ENCODE results near the gene PHB1. TPM values are rescaled to one million over a fixed set of nuclear protein-coding genes. Genes with fewer than 3 reads are reported as not detected.

PHB1 gene
- total and polyA plus RNA-seq, 2 donors: 56.5 to 159 TPM

DNA sequence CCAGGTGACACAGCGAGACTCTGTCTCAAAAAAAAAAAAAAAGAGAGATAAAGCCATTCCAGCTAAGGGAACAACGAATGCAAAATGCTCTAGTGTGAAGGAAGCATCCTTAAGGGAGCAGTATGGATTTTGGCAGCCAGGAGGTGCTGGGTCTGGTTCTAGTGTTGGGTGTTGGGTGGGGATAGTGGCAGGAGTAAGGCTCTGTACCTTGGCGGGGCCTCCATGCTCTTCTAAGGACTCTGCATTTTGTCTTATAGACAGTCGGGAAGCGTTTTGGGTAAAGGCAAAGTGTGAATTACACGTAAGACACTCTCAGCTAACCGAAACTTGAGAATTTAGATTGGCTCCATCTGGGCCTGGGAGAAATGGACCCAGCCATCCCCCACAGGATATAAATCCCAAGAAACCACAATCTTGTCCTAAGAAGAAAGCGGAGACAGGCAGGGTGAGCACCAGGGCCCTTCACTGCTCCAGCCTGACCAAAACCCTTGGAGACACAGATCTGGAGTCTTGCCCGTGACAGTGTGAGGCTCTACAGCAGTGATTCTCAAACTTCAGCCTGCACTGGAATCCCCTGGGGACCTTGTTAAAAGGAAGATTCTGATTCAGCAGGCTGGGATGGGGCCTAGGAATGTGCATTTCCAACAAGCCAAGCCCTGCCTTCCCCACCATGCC is 33.1 kb upstream of the PHB1 start:
- no peak overlapping the region for H3K4me3 ChIP-seq (ENCODE audit: low read depth, low read length)
- H3K4me1 ChIP-seq (ENCODE audit: insufficient read depth): no peaks in the 10 kb centered on the region
- 73% methylated on average over 9 of the region's 9 CpGs for WGBS
- no peak overlapping the region for H3K27ac ChIP-seq (ENCODE audit: low read depth)
- no peak for DNase-seq (ENCODE audit: extremely low spot score)
- H3K36me3 ChIP-seq (ENCODE audit: insufficient read depth): no peaks in the 10 kb centered on the region

DNA sequence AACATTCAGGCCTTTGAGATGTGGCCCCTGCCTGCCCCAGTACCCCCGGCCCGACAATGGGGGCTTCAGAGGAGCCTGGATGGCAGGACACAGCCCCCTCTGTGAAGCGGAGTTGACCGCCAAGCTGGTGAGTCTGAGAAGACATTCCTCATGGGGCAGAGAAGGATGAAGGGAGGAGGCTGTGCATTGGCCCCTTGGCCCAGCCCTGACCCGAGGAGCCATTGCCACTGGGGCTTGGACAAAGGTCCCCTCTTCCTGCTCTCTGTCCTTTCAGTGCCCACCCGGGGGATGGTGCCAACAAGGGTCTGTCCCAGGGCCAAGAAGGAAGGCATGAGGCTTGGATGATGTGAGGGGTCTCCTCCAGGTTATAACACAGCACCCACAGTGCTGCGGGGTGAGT is 30.9 kb upstream of the PHB1 start:
- H3K36me3 ChIP-seq (ENCODE audit: insufficient read depth): no peaks in the 10 kb centered on the region
- WGBS: 85% methylated on average over 7 of the region's 7 CpGs
- DNase-seq (ENCODE audit: extremely low spot score): no peak
- no peaks in the 10 kb centered on the region for H3K4me1 ChIP-seq (ENCODE audit: insufficient read depth)
- no peak overlapping the region for H3K27ac ChIP-seq (ENCODE audit: low read depth)
- no peak overlapping the region for H3K4me3 ChIP-seq (ENCODE audit: low read depth, low read length)

DNA sequence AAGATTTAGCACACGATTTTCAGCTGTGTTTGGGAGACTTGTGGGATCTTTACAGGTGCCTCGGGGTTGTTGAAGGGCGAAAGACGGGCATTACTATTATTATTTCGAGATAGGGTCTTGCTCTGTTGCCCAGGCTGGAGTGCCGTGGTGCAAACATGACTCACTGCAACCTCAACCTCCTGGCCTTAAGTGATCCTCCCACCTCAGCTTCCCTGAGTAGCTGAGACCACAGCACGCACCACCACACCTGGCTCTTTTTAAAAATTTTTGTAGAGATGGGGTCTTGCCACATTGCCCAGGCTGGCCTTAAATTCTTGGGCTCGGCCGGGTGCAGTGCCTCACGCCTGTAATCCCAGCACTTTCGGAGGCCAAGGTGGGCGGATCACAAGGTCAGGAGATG is 29.7 kb upstream of the PHB1 start:
- no peak overlapping the region for H3K27ac ChIP-seq (ENCODE audit: low read depth)
- H3K4me1 ChIP-seq (ENCODE audit: insufficient read depth): no peaks in the 10 kb centered on the region
- H3K4me3 ChIP-seq (ENCODE audit: low read depth, low read length): no peak overlapping the region
- no peak for DNase-seq (ENCODE audit: extremely low spot score)
- 87% methylated on average over 12 of the region's 12 CpGs for WGBS
- H3K36me3 ChIP-seq (ENCODE audit: insufficient read depth): no peaks in the 10 kb centered on the region

- H3K4me1 ChIP-seq (ENCODE audit: insufficient read depth): no peaks in the 10 kb centered on the region
- no peaks in the 10 kb centered on the region for H3K36me3 ChIP-seq (ENCODE audit: insufficient read depth)
- H3K4me3 ChIP-seq (ENCODE audit: low read depth, low read length): no peak overlapping the region
- DNase-seq (ENCODE audit: extremely low spot score): no peak
- 33% methylated on average over 6 of the region's 6 CpGs for WGBS
- H3K27ac ChIP-seq (ENCODE audit: low read depth): no peak overlapping the region
These were observed 29.2 kb upstream of the PHB1 start for GRCh38 chr17:49443862-49444261.

GRCh38 chr17:49442041-49442440 is 27.4 kb upstream of the PHB1 start:
- H3K4me1 ChIP-seq (ENCODE audit: insufficient read depth): no peaks in the 10 kb centered on the region
- no peak for DNase-seq (ENCODE audit: extremely low spot score)
- no peak overlapping the region for H3K4me3 ChIP-seq (ENCODE audit: low read depth, low read length)
- H3K36me3 ChIP-seq (ENCODE audit: insufficient read depth): no peaks in the 10 kb centered on the region
- WGBS: 66% methylated on average over 9 of the region's 9 CpGs
- no peak overlapping the region for H3K27ac ChIP-seq (ENCODE audit: low read depth)

DNA sequence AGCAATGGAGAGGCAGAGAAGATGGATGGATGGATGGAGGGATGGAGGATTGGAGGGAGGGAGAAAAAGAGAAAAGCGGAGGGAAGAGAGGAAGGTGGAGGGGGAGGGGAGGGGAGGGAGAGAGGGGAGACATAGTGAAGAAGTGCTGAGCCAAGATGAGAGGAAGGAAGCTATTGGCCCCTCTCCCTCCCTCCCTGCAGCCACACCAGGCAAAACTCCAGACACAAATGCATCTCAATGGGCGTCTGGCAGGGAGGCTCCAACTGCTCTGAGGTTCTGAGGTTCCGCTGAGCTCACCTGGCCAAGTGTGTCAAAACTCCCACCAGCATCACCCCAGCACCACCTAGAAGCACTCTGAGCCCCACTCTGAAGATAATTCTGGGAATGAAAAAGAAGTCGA is 26.9 kb upstream of the PHB1 start:
- 60% methylated on average over 4 of the region's 4 CpGs for WGBS
- H3K36me3 ChIP-seq (ENCODE audit: insufficient read depth): no peaks in the 10 kb centered on the region
- no peaks in the 10 kb centered on the region for H3K4me1 ChIP-seq (ENCODE audit: insufficient read depth)
- DNase-seq (ENCODE audit: extremely low spot score): no peak
- H3K4me3 ChIP-seq (ENCODE audit: low read depth, low read length): no peak overlapping the region
- no peak overlapping the region for H3K27ac ChIP-seq (ENCODE audit: low read depth)

DNA sequence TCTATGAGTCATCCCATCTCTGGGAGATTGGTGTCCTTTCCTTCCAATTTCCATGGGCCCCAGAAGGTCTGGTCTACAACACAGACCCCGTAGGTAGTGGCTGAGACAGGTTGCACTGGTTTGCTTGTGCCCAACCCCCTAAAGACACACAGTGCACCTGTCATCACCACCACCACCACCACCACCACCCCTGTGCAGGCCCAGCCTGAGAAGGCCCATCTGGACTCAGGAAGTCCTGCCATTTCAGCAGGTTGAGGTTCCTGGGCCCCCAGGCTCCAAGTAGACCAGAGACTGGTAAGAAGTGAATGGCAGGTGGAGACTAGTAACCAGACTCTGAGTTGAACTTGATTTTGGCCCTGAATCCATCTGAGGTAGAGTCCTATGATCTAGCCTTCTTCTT is 25.9 kb upstream of the PHB1 start:
- Histone ChIP-seq H3K4me3 (ENCODE audit: low read depth, low read length) (no peak overlapping the region), H3K27ac (ENCODE audit: low read depth) (no peak overlapping the region), H3K36me3 (ENCODE audit: insufficient read depth) (no peaks in the 10 kb centered on the region), H3K4me1 (ENCODE audit: insufficient read depth) (no peaks in the 10 kb centered on the region)
- no peak for DNase-seq (ENCODE audit: extremely low spot score)
- WGBS: 73% methylated on average over 1 of the region's 1 CpG

DNA sequence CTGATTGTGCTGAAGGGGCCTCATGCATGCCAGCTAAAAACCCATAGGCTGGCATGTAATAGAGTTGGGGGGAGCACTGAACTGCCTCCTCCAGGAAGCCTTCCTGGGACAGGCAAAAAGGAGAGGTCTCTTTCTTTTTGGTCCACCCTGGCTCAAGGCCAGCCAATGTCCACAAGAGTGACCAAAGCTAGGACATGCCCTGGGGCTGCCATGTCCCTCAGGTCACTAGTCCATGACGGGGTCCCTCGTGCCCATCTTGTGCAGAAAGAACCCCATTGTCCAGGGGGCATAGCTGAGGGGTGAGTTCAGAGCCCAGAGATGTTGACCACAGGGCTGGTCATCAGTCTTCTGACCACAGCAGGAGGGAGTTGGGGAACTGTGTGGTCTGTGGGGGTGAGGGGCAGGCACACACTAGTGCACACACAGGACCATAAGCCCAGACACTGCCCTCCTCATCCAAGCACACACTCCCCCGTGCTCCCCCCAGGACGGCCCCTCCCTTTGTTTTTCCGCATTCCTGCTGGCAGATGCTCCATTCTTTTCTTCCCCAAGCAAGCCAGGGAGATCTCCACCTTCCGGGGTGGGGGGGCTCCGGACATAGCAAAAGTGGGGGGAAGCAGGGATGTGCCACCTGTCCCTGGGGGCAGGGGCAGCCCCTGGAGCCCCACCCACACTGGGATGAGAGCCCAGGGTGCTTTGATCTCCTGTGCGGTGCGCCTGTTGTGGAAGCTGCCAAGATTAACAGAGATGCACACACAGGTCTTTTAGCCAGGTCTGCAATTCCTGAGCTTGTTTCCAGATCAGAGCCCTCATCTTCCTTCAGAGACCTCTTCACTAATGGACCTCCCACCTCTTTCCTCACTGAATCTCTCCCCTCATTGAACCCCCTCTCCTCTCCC is 25.2 kb upstream of the PHB1 start:
- WGBS: 58% methylated on average over 9 of the region's 9 CpGs
- no peak overlapping the region for H3K4me3 ChIP-seq (ENCODE audit: low read depth, low read length)
- DNase-seq (ENCODE audit: extremely low spot score): no peak
- no peaks in the 10 kb centered on the region for H3K4me1 ChIP-seq (ENCODE audit: insufficient read depth)
- H3K27ac ChIP-seq (ENCODE audit: low read depth): no peak overlapping the region
- H3K36me3 ChIP-seq (ENCODE audit: insufficient read depth): no peaks in the 10 kb centered on the region

DNA sequence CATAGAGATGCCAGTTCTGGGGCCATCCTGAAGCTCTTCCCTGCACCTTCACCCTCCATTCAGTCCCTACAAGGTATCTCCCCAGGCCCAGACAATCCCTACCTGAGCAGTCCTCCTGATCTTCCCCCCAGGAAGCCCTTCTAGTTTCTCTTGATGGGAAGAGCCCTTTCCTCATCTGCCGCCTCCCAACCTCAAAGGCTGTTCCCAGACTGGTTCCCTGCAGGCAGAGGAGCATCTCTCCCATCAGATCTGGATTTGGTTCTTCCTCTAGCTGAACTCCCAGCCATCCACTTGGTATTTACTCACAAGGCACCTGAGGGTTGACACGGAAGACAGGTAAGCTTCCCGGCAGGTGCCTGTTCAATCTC is 24.6 kb upstream of the PHB1 start:
- DNase-seq (ENCODE audit: extremely low spot score): no peak

GRCh38 chr17:49438436-49439278 is 24.0 kb upstream of the PHB1 start:
- no peaks in the 10 kb centered on the region for H3K4me1 ChIP-seq (ENCODE audit: insufficient read depth)
- H3K36me3 ChIP-seq (ENCODE audit: insufficient read depth): no peaks in the 10 kb centered on the region
- 16% methylated on average over 30 of the region's 30 CpGs for WGBS
- H3K27ac ChIP-seq (ENCODE audit: low read depth): no peak overlapping the region
- H3K4me3 ChIP-seq (ENCODE audit: low read depth, low read length): no peak overlapping the region
- DNase-seq (ENCODE audit: extremely low spot score): no peak

More for the DNA sequence above, 24.6 kb upstream of the PHB1 start:
- Histone ChIP-seq H3K27ac (ENCODE audit: low read depth) (no peak overlapping the region), H3K4me3 (ENCODE audit: low read depth, low read length) (no peak overlapping the region), H3K4me1 (ENCODE audit: insufficient read depth) (no peaks in the 10 kb centered on the region), H3K36me3 (ENCODE audit: insufficient read depth) (no peaks in the 10 kb centered on the region)
- WGBS: 86% methylated on average over 3 of the region's 3 CpGs

DNA sequence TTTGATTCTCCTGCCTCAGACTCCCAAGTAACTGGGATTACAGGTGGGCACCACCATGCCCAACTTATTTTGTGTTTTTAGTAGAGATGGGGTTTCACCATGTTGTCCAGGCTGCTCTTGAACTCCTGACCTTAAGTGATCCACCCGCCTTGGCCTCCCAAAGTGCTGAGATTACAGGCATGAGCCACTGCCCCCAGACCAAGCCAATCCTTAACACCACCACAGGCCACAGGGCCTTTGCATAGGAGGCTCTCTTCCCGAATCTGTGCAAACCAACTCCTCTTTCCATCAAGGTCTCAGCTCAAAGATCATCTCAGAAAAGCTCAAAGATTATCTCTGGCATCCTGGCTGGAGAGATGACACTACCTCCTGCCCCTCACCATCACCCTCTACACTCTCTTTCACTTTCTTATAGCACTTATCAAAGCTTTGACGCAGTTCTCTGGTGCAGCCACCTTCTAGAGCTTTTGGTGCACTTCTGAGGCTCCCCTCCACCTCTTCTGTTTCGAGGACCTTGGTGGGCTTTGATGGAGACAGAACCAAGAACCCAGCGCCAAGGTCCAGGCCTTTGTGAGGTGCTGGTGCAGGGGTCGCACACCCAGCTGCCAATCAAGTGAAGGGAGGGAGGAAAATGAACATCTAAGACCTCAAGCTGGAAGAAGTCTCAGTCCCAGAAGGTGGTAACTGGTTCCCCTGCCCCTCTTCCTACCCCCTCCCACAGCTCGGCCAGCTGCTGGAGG is 23.2 kb upstream of the PHB1 start:
- no peak for DNase-seq (ENCODE audit: extremely low spot score)
- no peak overlapping the region for H3K4me3 ChIP-seq (ENCODE audit: low read depth, low read length)
- H3K36me3 ChIP-seq (ENCODE audit: insufficient read depth): no peaks in the 10 kb centered on the region
- no peak overlapping the region for H3K27ac ChIP-seq (ENCODE audit: low read depth)
- 83% methylated on average over 7 of the region's 7 CpGs for WGBS
- H3K4me1 ChIP-seq (ENCODE audit: insufficient read depth): no peaks in the 10 kb centered on the region

DNA sequence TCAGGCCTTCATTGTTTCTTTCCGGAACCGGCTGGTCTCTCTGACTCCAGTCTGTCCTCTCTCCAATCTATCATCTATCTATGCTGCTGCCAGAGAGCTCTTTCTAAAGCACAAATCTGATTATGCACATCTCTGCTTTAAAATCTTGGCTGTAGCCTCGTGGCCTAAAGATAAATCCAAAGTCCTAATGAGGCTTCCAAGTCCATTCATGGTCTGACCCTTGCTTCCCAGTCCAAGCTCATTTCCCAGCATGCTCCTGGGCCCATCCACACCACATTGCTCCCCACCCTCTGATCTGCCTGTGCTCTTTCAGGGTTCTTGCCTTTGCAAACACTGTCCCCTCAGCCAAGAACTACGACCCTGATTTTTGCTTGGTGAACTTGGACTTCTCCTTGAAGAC is 21.5 kb upstream of the PHB1 start:
- no peak overlapping the region for H3K27ac ChIP-seq (ENCODE audit: low read depth)
- no peaks in the 10 kb centered on the region for H3K36me3 ChIP-seq (ENCODE audit: insufficient read depth)
- WGBS: 68% methylated on average over 4 of the region's 4 CpGs
- H3K4me3 ChIP-seq (ENCODE audit: low read depth, low read length): no peak overlapping the region
- DNase-seq (ENCODE audit: extremely low spot score): no peak
- H3K4me1 ChIP-seq (ENCODE audit: insufficient read depth): no peaks in the 10 kb centered on the region

DNA sequence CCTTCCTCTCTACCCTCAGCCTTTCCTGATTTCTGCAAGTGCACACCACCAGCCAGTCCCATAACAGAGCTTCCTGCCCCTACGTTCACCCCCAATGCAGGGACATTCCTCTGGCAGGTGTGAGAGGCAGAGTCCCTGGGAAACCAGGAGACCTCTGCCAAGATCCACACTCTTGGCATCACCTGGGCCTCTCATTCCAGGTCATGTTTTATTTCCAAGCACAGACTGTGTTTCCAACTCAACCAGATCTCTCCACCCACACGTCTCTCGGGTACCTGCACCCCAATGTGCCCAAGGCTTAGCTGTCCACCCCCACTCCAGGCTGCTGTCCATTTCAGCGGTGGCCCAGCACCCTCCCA is 21.0 kb upstream of the PHB1 start:
- H3K4me3 ChIP-seq (ENCODE audit: low read depth, low read length): no peak overlapping the region
- DNase-seq (ENCODE audit: extremely low spot score): no peak
- 69% methylated on average over 4 of the region's 4 CpGs for WGBS
- H3K4me1 ChIP-seq (ENCODE audit: insufficient read depth): no peaks in the 10 kb centered on the region
- H3K36me3 ChIP-seq (ENCODE audit: insufficient read depth): no peaks in the 10 kb centered on the region
- no peak overlapping the region for H3K27ac ChIP-seq (ENCODE audit: low read depth)
